Activated T-helper 2 cell treated with anti-CD3 and anti-CD28 coated beads, Interferon-gamma antibody, Interleukin-2, Interleukin-4, amounts not matched to agents 10 μg/mL and 5 μg/mL and 100 μg/mL, durations not matched to agents 14 hours and 24 hours and 36 hours (primary cell): Measurements from ENCODE around the gene PGAP6. TPM values are rescaled to one million over a fixed set of nuclear protein-coding genes. Genes with fewer than 3 reads are reported as not detected.
"Not testable (repeated sequence)": the region's sequence is repeated elsewhere in the genome, so short reads cannot be mapped to it uniquely, and the experiment has no call there.

ENCODE experiments used
- DNase-seq: peaks from one replicate; pipeline ENCODE4 v3.0.0; 2021; ENCODE audit warnings: low spot score
- H3K27ac Mint-ChIP-seq: one replicate; pipeline ENCODE4 v1.8.0; 2021; ENCODE audit warnings: mixed read lengths
- H3K27me3 Mint-ChIP-seq: one replicate; pipeline ENCODE4 v1.8.0; 2021; ENCODE audit warnings: low read depth, mixed read lengths
- H3K36me3 Mint-ChIP-seq: one replicate; pipeline ENCODE4 v1.8.0; 2021; ENCODE audit warnings: low read depth, mixed read lengths
- H3K4me1 Mint-ChIP-seq: one replicate; pipeline ENCODE4 v1.8.0; 2021; ENCODE audit warnings: low read depth, mixed read lengths
- H3K4me3 Mint-ChIP-seq: one replicate; pipeline ENCODE4 v1.8.0; 2021; ENCODE audit warnings: low read depth, mild to moderate bottlenecking, moderate library complexity, mixed read lengths
- H3K9me3 Mint-ChIP-seq: one replicate; pipeline ENCODE4 v1.8.0; 2021; ENCODE audit warnings: mixed read lengths
- intact Hi-C: fragments of 100-400 bp; cut with micrococcal nuclease; formaldehyde crosslinking; loops from one replicate; pipeline ENCODE4 v1.15.1; 2023
- total RNA-seq: library from RNA; stranded (reverse); gene quantifications from 2 replicates; pipeline ENCODE4 v1.2.3, GENCODE V29; 2022

Gene PGAP6
- total RNA-seq, 1 donor from 2014 or later, result 34.3 TPM

- Mint-ChIP-seq H3K36me3 (peaks cover 17% of the 10 kb centered on the region), H3K4me3 (peak overlapping the region; percentile 24)
Observed at GRCh38 chr16:353404-354290, 28.1 kb downstream of the PGAP6 start.

DNA sequence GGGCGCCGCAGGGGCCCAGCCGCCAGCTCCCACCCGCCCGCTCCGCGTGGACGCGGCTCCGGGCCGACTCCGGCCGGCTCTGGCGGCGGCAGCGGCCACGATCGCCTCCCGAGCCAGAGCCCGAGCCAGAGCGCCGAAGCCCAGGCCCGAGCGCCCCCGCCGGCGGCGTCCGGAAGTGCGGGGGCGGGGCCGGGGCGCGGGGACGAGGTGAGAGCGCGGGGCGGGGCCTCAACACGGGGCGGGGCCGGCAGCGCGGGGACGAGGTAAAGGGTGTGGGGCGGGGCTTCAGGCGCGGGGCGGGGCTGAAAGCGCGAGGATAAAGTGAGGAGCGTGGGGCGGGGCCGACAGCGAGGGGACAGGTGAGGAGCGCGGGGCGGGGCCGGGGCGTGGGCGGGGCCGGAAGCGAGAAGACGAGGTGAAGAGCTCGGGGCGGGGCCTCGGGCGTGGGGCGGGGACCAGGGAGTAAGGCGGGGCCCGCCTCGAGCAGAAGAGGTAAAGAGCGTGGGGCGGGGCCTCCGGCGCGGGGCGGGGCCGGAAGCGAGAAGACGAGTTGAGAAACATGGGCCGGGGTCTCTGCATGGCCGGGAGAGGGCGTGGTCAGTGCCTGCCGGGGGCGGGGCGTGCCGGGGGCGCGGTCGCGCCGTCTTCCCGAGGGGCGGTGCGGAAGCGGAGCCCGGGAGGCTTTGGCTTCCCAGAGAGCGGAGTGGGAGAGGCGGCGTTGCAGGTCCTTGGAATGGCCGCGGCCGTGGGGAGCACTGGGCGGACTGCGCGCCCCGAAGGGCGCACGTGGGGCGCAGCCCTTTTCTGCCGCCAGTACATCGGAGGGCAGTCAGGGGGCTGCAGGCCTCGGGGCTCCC is 29.0 kb downstream of the PGAP6 start, which contains the start of gene AXIN1:
Gene AXIN1, minus strand, starts transcription at position 177 of the 857 bp plus-strand sequence. CDS start 5,698 bp downstream, outside the sequence.
- peaks cover 19% of the 10 kb centered on the region for H3K4me1 Mint-ChIP-seq
- peak; percentile 98 for DNase-seq
- H3K27me3 Mint-ChIP-seq, result no peaks in the 10 kb centered on the region
- H3K36me3 Mint-ChIP-seq, result peaks cover 18% of the 10 kb centered on the region
- H3K27ac Mint-ChIP-seq, result peak within 1 kb of the TSS; percentile 91
- no peaks in the 10 kb centered on the region for H3K9me3 Mint-ChIP-seq
- intact Hi-C loops, result loop anchor here (1.0 kb wide), 1 partner anchor 118 kb away; the partner anchor contains the start of gene FAM234A
- H3K4me3 Mint-ChIP-seq, result peak within 1 kb of the TSS; percentile 83

More at GRCh38 chr16:353404-354290, 28.1 kb downstream of the PGAP6 start:
- no peaks in the 10 kb centered on the region for H3K9me3 Mint-ChIP-seq
- no peak overlapping the region for H3K27ac Mint-ChIP-seq
- DNase-seq, result no peak
- intact Hi-C loops, result no loop called here
- no peaks in the 10 kb centered on the region for H3K27me3 Mint-ChIP-seq
- peaks cover 19% of the 10 kb centered on the region for H3K4me1 Mint-ChIP-seq

GRCh38 chr16:351804-352520 is 29.8 kb downstream of the PGAP6 start:
- H3K9me3 Mint-ChIP-seq, result no peaks in the 10 kb centered on the region
- intact Hi-C loops, result loop anchor here (1.0 kb wide), 1 partner anchor 118 kb away; the partner anchor contains the start of gene FAM234A
- H3K4me3 Mint-ChIP-seq, result peak overlapping the region; percentile 83
- DNase-seq, result peak; percentile 33
- no peaks in the 10 kb centered on the region for H3K27me3 Mint-ChIP-seq
- peaks cover 21% of the 10 kb centered on the region for H3K36me3 Mint-ChIP-seq
- peak overlapping the region; percentile 91 for H3K27ac Mint-ChIP-seq
- peaks cover 25% of the 10 kb centered on the region for H3K4me1 Mint-ChIP-seq

- no peak for DNase-seq
- intact Hi-C loops, result no loop called here
- H3K9me3 Mint-ChIP-seq, result no peaks in the 10 kb centered on the region
- H3K4me1 Mint-ChIP-seq, result peaks cover 23% of the 10 kb centered on the region
- no peaks in the 10 kb centered on the region for H3K27me3 Mint-ChIP-seq
- H3K36me3 Mint-ChIP-seq, result peaks cover 34% of the 10 kb centered on the region
- peak overlapping the region; percentile 83 for H3K4me3 Mint-ChIP-seq
- peak overlapping the region; percentile 6 for H3K27ac Mint-ChIP-seq
Observed at GRCh38 chr16:350203-350602, 31.6 kb downstream of the PGAP6 start.

GRCh38 chr16:349211-349610 is 32.6 kb downstream of the PGAP6 start:
- Mint-ChIP-seq H3K4me1 (peaks cover 23% of the 10 kb centered on the region), H3K27ac (no peak overlapping the region), H3K36me3 (peaks cover 41% of the 10 kb centered on the region), H3K4me3 (peak overlapping the region; percentile 2), H3K27me3 (no peaks in the 10 kb centered on the region), H3K9me3 (no peaks in the 10 kb centered on the region)
- DNase-seq, result no peak
- intact Hi-C loops, result no loop called here

- H3K4me3 Mint-ChIP-seq, H3K27me3 Mint-ChIP-seq, H3K27ac Mint-ChIP-seq, intact Hi-C loops, H3K9me3 Mint-ChIP-seq, DNase-seq: not testable (repeated sequence)
- Mint-ChIP-seq H3K36me3 (peaks cover 41% of the 10 kb centered on the region), H3K4me1 (peaks cover 23% of the 10 kb centered on the region)
Observed at GRCh38 chr16:348495-348894, 33.3 kb downstream of the PGAP6 start.

DNA sequence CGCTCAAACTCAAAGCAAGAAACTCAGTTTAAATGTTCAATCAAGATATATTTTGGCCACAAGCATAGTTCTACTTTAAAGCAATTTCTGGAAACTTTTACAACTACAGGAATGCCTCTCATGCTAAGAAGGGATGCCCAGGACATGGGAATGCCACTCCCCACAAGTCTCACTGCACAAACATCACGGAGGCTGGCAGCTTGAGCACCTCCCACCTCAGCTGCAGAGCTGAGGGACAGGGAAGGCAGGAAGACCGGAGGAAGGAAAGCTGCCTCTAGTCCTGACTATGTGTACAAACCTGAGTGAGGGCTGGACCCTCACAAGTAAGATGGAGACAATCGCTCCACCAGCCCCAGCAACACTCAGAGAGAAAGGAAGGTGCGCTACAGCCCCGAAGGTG is 34.6 kb downstream of the PGAP6 start:
- peaks cover 51% of the 10 kb centered on the region for H3K36me3 Mint-ChIP-seq
- no peaks in the 10 kb centered on the region for H3K27me3 Mint-ChIP-seq
- peaks cover 32% of the 10 kb centered on the region for H3K4me1 Mint-ChIP-seq
- no peak overlapping the region for H3K4me3 Mint-ChIP-seq
- intact Hi-C loops, result no loop called here
- no peaks in the 10 kb centered on the region for H3K9me3 Mint-ChIP-seq
- DNase-seq, result no peak
- H3K27ac Mint-ChIP-seq, result no peak overlapping the region

DNA sequence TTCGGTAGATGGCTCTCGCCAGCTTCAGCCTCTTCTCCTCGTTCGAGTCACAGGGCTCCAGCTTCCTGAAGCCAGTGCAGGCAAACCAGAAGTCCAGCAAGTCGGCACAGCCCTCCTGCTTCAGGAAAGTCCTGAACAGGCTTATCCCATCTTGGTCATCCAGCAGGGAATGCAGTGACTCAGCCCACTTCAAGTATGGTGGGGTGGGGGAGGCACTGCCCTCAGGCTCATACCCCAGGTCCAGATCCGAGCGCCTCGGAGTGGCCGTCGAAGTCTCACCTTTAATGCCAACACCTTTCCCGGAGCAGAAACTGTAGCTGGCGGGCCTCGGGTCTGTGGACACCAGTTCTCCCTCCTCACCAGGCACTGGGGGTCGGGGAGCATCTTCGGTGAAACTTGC is 35.2 kb downstream of the PGAP6 start:
- Mint-ChIP-seq H3K27ac (no peak overlapping the region), H3K4me3 (no peak overlapping the region), H3K36me3 (peaks cover 57% of the 10 kb centered on the region), H3K27me3 (no peaks in the 10 kb centered on the region), H3K9me3 (no peaks in the 10 kb centered on the region), H3K4me1 (peaks cover 37% of the 10 kb centered on the region)
- DNase-seq, result no peak
- intact Hi-C loops, result no loop called here

- no peak for DNase-seq
- Mint-ChIP-seq H3K4me1 (peaks cover 36% of the 10 kb centered on the region), H3K4me3 (no peak overlapping the region), H3K27me3 (no peaks in the 10 kb centered on the region), H3K27ac (no peak overlapping the region), H3K36me3 (peaks cover 59% of the 10 kb centered on the region), H3K9me3 (no peaks in the 10 kb centered on the region)
- intact Hi-C loops, result no loop called here
Observed at GRCh38 chr16:345772-346171, 36.0 kb downstream of the PGAP6 start.

GRCh38 chr16:342455-343213 is 39.1 kb downstream of the PGAP6 start:
- H3K27ac Mint-ChIP-seq, result no peak overlapping the region
- intact Hi-C loops, result no loop called here
- H3K4me3 Mint-ChIP-seq, result no peak overlapping the region
- peaks cover 48% of the 10 kb centered on the region for H3K36me3 Mint-ChIP-seq
- H3K4me1 Mint-ChIP-seq, result peaks cover 31% of the 10 kb centered on the region
- H3K27me3 Mint-ChIP-seq, result no peaks in the 10 kb centered on the region
- H3K9me3 Mint-ChIP-seq, result no peaks in the 10 kb centered on the region
- DNase-seq, result no peak

GRCh38 chr16:341974-342336 is 39.8 kb downstream of the PGAP6 start:
- H3K27me3 Mint-ChIP-seq, H3K27ac Mint-ChIP-seq, intact Hi-C loops, H3K9me3 Mint-ChIP-seq, DNase-seq, H3K4me3 Mint-ChIP-seq: not testable (repeated sequence)
- Mint-ChIP-seq H3K36me3 (peaks cover 46% of the 10 kb centered on the region), H3K4me1 (peaks cover 26% of the 10 kb centered on the region)
